HG02759 (cell line): ENCODE results near the gene SNX27.

Experiments
- ATAC-seq: cut with Tn5 transposase; IDR thresholded peaks from one replicate; pipeline ENCODE4 v1.9.1; 2021; ENCODE audit warnings: mild to moderate bottlenecking, moderate library complexity; ENCODE audit not compliant: unreplicated experiment

The SNX27 gene

GRCh38 chr1:151611832-151612500 is at the start of gene SNX27:
Gene SNX27 (plus strand): TSS chr1:151612050. CDS start chr1:151612202, 152 bp downstream.
- peak; percentile 94 for ATAC-seq

- no peak for ATAC-seq
These were observed 49.2 kb upstream of the SNX27 start for GRCh38 chr1:151562661-151563060.

GRCh38 chr1:151563376-151563775 is 48.5 kb upstream of the SNX27 start:
- ATAC-seq, result no peak

GRCh38 chr1:151565502-151566189 is 46.2 kb upstream of the SNX27 start:
- no peak for ATAC-seq

GRCh38 chr1:151568626-151569088 is 43.2 kb upstream of the SNX27 start:
- ATAC-seq, result no peak

- ATAC-seq, result no peak
These were observed 41.0 kb upstream of the SNX27 start for GRCh38 chr1:151570819-151571218.

- no peak for ATAC-seq
These were observed 37.0 kb upstream of the SNX27 start for GRCh38 chr1:151574575-151575529.

- ATAC-seq, result no peak
These were observed 34.7 kb upstream of the SNX27 start for GRCh38 chr1:151577173-151577572.

- ATAC-seq, result no peak
These were observed 32.9 kb upstream of the SNX27 start for GRCh38 chr1:151578941-151579340.

GRCh38 chr1:151579436-151580225 is 32.2 kb upstream of the SNX27 start:
- ATAC-seq, result no peak

- ATAC-seq, result no peak
These were observed 30.4 kb upstream of the SNX27 start for GRCh38 chr1:151581451-151581850.

GRCh38 chr1:151581921-151582320 is 29.9 kb upstream of the SNX27 start:
- ATAC-seq, result no peak

GRCh38 chr1:151583796-151584195 is 28.1 kb upstream of the SNX27 start:
- no peak for ATAC-seq

- ATAC-seq, result no peak
These were observed 27.6 kb upstream of the SNX27 start for GRCh38 chr1:151584278-151584677.

GRCh38 chr1:151584780-151585179 is 27.1 kb upstream of the SNX27 start:
- no peak for ATAC-seq

- ATAC-seq, result no peak
These were observed 26.2 kb upstream of the SNX27 start for GRCh38 chr1:151585622-151586021.

GRCh38 chr1:151590961-151591360 is 20.9 kb upstream of the SNX27 start:
- ATAC-seq, result no peak

- no peak for ATAC-seq
These were observed 18.1 kb upstream of the SNX27 start for GRCh38 chr1:151593730-151594129.

GRCh38 chr1:151594143-151594625 is 17.7 kb upstream of the SNX27 start:
- no peak for ATAC-seq

- ATAC-seq, result no peak
These were observed 15.5 kb upstream of the SNX27 start for GRCh38 chr1:151596166-151596953.
